Measurements from ENCODE around the gene CCDC69.

GRCh38 chr5:151202381-151203139 lies 21.3 kb downstream of the CCDC69 start:
- TF ChIP-seq CTCF (IDR thresholded peaks at IDR 0.05) (no peak), POLR2A (IDR thresholded peaks at IDR 0.05) (no peak)

All from thyroid gland (tissue), 4 donors.